ENCODE data around the gene NXF1. TPM values are rescaled to one million over a fixed set of nuclear protein-coding genes. Genes with fewer than 3 reads are reported as not detected.
A peak's percentile ranks its signal among the peaks of the same experiment; 100 is the strongest.

NXF1 gene
- total and polyA plus RNA-seq, 2 of the 8 experiments (the other 6 are each of a cell fraction or from before 2014, with no cell fraction given): 48.1 to 49.8 TPM

- POLR2A ChIA-PET (ENCODE audit: partially characterized antibody): interaction anchor here (0.5 to 15.9 kb wide), 26 partner anchors 8 to 217 kb away, joined by 3 to 251 read pairs (median 5); partner anchors contain the start of genes LBHD1, NXF1, SLC3A2 and STX5
Observed at GRCh38 chr11:62788991-62789390, 16.2 kb downstream of the NXF1 start.

More at GRCh38 chr11:62788991-62789390, 16.2 kb downstream of the NXF1 start:
- Histone ChIP-seq H3K23me2 (ENCODE audit: low read depth, low read length) (no peaks in the 10 kb centered on the region; the same call in 1 of the 2 replicates), H3K18ac (ENCODE audit: extremely low read depth, low read length) (no peak overlapping the region), H3K14ac (ENCODE audit: insufficient read length) (no peak overlapping the region), H2BK12ac (ENCODE audit: low read depth, low read length) (no peak overlapping the region), H2BK5ac (ENCODE audit: low read depth, low read length) (no peak overlapping the region), H3K4ac (replicated peaks; ENCODE audit: insufficient read length, low read depth, low read length) (no peak overlapping the region), H2AK5ac (ENCODE audit: low read depth, low read length) (no peak overlapping the region), H3K79me2 (ENCODE audit: control insufficient read depth in 1 of 2, insufficient read depth in 2 of 2, low read length in 2 of 2) (peaks cover 0 to 33% of the 10 kb centered on the region in 2 experiments; a peak in 2 of 4 replicates), H3K23ac (ENCODE audit: insufficient read length) (no peak overlapping the region), H3K9ac (replicated peaks in 1 of 4; ENCODE audit: extremely low read depth in 1 of 4, low read depth in 3 of 4, low read length in 3 of 4) (no peak overlapping the region), H2BK15ac (ENCODE audit: low read length) (no peak overlapping the region), H3K27me3 (replicated peaks in 1 of 4; ENCODE audit: control insufficient read depth in 3 of 4, extremely low read depth in 1 of 4, insufficient read depth in 3 of 4, low read length in 3 of 4) (no peaks in the 10 kb centered on the region), H3K79me1 (ENCODE audit: low read depth, low read length) (peaks cover 7% of the 10 kb centered on the region; the same call in 1 of the 2 replicates), H3K9me3 (ENCODE audit: insufficient read depth in 2 of 2, low read depth in 1 of 2, low read length in 1 of 2) (no peaks in the 10 kb centered on the region), H4K8ac (ENCODE audit: extremely low read depth, insufficient read depth, low read length) (no peak overlapping the region), H2AFZ (ENCODE audit: low read length) (no peak overlapping the region), H3K4me2 (ENCODE audit: insufficient read depth in 1 of 2, low read depth in 2 of 2, low read length in 2 of 2) (no peak overlapping the region; a peak in 1 of 4 replicates), H3K27ac (ENCODE audit: low read depth, low read length) (no peak overlapping the region), H2BK20ac (ENCODE audit: low read length) (no peak overlapping the region), H4K91ac (replicated peaks; ENCODE audit: insufficient read length, low read length) (no peak overlapping the region), H2BK120ac (replicated peaks; ENCODE audit: low read depth, low read length) (no peak overlapping the region), H3K4me3 (ENCODE audit: extremely low read depth in 1 of 4, insufficient read depth in 2 of 4, low read depth in 3 of 4, low read length in 4 of 4) (no peak overlapping the region), H3K56ac (replicated peaks; ENCODE audit: insufficient read length, low read depth, low read length) (no peak overlapping the region), H4K5ac (ENCODE audit: insufficient read length, low read depth, low read length) (no peak overlapping the region), H4K20me1 (replicated peaks in 1 of 2; ENCODE audit: control insufficient read depth in 1 of 2, insufficient read depth in 2 of 2, low read length in 2 of 2) (peaks cover 0 to 3% of the 10 kb centered on the region in 2 experiments), H3K36me3 (ENCODE audit: control insufficient read depth in 2 of 4, insufficient read depth in 4 of 4, low read length in 3 of 4) (peaks cover 0 to 18% (median 8%) of the 10 kb centered on the region in 4 experiments; a peak in 6 of 8 replicates), H3K4me1 (replicated peaks in 1 of 4; ENCODE audit: control insufficient read depth in 3 of 4, insufficient read depth in 4 of 4, low read length in 3 of 4) (peaks cover 0 to 7% (median 4%) of the 10 kb centered on the region in 4 experiments; a peak in 5 of 7 replicates)
- TF ChIP-seq PHF8 (conservative IDR thresholded peaks at IDR 0.05; ENCODE audit: low read depth, low read length) (no peak), SUZ12 (IDR thresholded peaks at IDR 0.05; ENCODE audit: low read length) (no peak), RAD21 (IDR thresholded peaks at IDR 0.05 in 1 of 2, conservative IDR thresholded peaks at IDR 0.05 in 1 of 2; ENCODE audit: low read depth in 2 of 2, low read length in 2 of 2) (peak in 1 of 2 experiments; percentile 9; a peak in 1 of 4 replicates), POLR2AphosphoS5 (IDR thresholded peaks at IDR 0.05; ENCODE audit: low read depth, low read length) (peak; percentile 47; the same call in 1 of the 2 replicates), CTCF (IDR thresholded peaks at IDR 0.05; ENCODE audit: control extremely low read depth in 1 of 3, insufficient read depth in 1 of 3, low read depth in 1 of 3, low read length in 3 of 3) (peak in 2 of 3 experiments; percentile 30 to 47; a peak in 2 of 4 replicates), SRF (IDR thresholded peaks at IDR 0.05; ENCODE audit: low read depth, low read length) (no peak), TEAD4 (IDR thresholded peaks at IDR 0.05; ENCODE audit: low read depth, low read length) (no peak)
- 90% methylated on average over 5 of the region's 5 CpGs; no CpG with 5 or more reads in 1 of the 2 experiments for WGBS, 2 experiments (ENCODE audit: extremely low coverage in 1 of 2, insufficient coverage in 1 of 2, insufficient read length in 1 of 2, insufficient replicate concordance in 2 of 2, low coverage in 1 of 2, low lambda C conversion rate in 2 of 2, missing lambda C conversion rate in 1 of 2)
- peak in 1 of 2 experiments; percentile 48 for DNase-seq (ENCODE audit: low read depth in 1 of 2, low spot score in 2 of 2)
- FAIRE-seq: no peak
- CTCF ChIA-PET (ENCODE audit: partially characterized antibody): interaction anchor here (0.9 to 6.4 kb wide), 11 partner anchors 12 to 189 kb away, joined by 3 to 94 read pairs (median 5); partner anchors contain the start of genes HNRNPUL2, TAF6L and TTC9C

All from H1 (cell line).